H1 (cell line): ENCODE measurements around the gene RNPEPL1. TPM values are rescaled to one million over a fixed set of nuclear protein-coding genes. Genes with fewer than 3 reads are reported as not detected.

Experiments
- CTCF ChIA-PET: fragments of 300-600 bp; sonication (Branson Sonifier 250); formaldehyde crosslinking; loops from one replicate; lab custom pipeline; 2021; ENCODE audit not compliant: partially characterized antibody; lab: Charles Lee
- POLR2A ChIA-PET: fragments of 300-600 bp; sonication (Branson Sonifier 250); formaldehyde crosslinking; loops from one replicate; lab custom pipeline; 2021; ENCODE audit warnings: inconsistent platforms; ENCODE audit not compliant: partially characterized antibody; lab: Charles Lee
- DNase-seq, 2 experiments: peaks; one replicate each; pipeline versions ENCODE4 v3.0.0 to v3.0.0-alpha.2; 2010 to 2022; ENCODE audit warnings: low spot score in 2 of 2, low read depth in 1 of 2, mixed read lengths in 1 of 2
- FAIRE-seq: peaks from 2 replicates; lab custom pipeline; 2011; peaks lifted over from hg19 to GRCh38; lab: Jason Lieb, UNC
- H2AFZ ChIP-seq: 2 replicates; pipeline ENCODE4 v1.8.1; 2012; ENCODE audit warnings: low read length, inconsistent platforms
- H2AK5ac ChIP-seq: 2 replicates; pipeline ENCODE4 v1.6.1; 2013; ENCODE audit warnings: low read depth, low read length
- H2BK120ac ChIP-seq: replicated peaks from 2 replicates; pipeline ENCODE3; 2013; ENCODE audit warnings: low read depth, low read length, inconsistent platforms
- H2BK12ac ChIP-seq: 2 replicates; pipeline ENCODE4 v1.6.1; 2013; ENCODE audit warnings: low read depth, low read length
- H2BK15ac ChIP-seq: 2 replicates; pipeline ENCODE4 v1.6.1; 2013; ENCODE audit warnings: low read length
- H2BK20ac ChIP-seq: 2 replicates; pipeline ENCODE4 v1.6.1; 2013; ENCODE audit warnings: low read length
- H2BK5ac ChIP-seq: 2 replicates; pipeline ENCODE4 v1.6.1; 2013; ENCODE audit warnings: low read depth, low read length
- H3K14ac ChIP-seq: 2 replicates; pipeline ENCODE4 v1.6.1; 2013; ENCODE audit warnings: inconsistent platforms; ENCODE audit not compliant: insufficient read length
- H3K18ac ChIP-seq: 2 replicates; pipeline ENCODE4 v1.6.1; 2013; ENCODE audit warnings: low read length; ENCODE audit errors: extremely low read depth
- H3K23ac ChIP-seq: 2 replicates; pipeline ENCODE4 v1.6.1; 2013; ENCODE audit warnings: inconsistent platforms; ENCODE audit not compliant: insufficient read length
- H3K23me2 ChIP-seq: 2 replicates; pipeline ENCODE4 v1.6.1; 2013; ENCODE audit warnings: low read depth, low read length
- H3K27ac ChIP-seq: 2 replicates; pipeline ENCODE4 v1.6.1; 2011; ENCODE audit warnings: low read depth, low read length, inconsistent platforms
- H3K27me3 ChIP-seq, 4 experiments: replicated peaks in 1 of 4; 1 replicate in 1 of 4; 2 replicates in 3 of 4; pipeline versions ENCODE4 v1.6.1 to v1.8.1; 2011 to 2013; ENCODE audit warnings: low read length in 3 of 4, mild to moderate bottlenecking in 3 of 4, inconsistent platforms in 2 of 4, mixed read lengths in 2 of 4, moderate library complexity in 1 of 4; ENCODE audit not compliant: control insufficient read depth in 3 of 4, insufficient read depth in 3 of 4; ENCODE audit errors: extremely low read depth in 1 of 4
- H3K36me3 ChIP-seq, 4 experiments: 2 replicates each; pipeline versions ENCODE4 v1.6.1 to v1.8.1; 2011 to 2013; ENCODE audit warnings: mild to moderate bottlenecking in 4 of 4, low read length in 3 of 4, moderate library complexity in 2 of 4, control low read depth in 1 of 4, inconsistent platforms in 1 of 4; ENCODE audit not compliant: insufficient read depth in 4 of 4, control insufficient read depth in 2 of 4
- H3K4ac ChIP-seq: replicated peaks from 2 replicates; pipeline ENCODE3; 2013; ENCODE audit warnings: low read length, low read depth, mixed read lengths, inconsistent platforms; ENCODE audit not compliant: insufficient read length
- H3K4me1 ChIP-seq, 4 experiments: replicated peaks in 1 of 4; 1 replicate in 1 of 4; 2 replicates in 3 of 4; pipeline versions ENCODE4 v1.6.1 to v1.8.1; 2011 to 2013; ENCODE audit warnings: low read length in 3 of 4, inconsistent platforms in 2 of 4, mixed read lengths in 1 of 4; ENCODE audit not compliant: insufficient read depth in 4 of 4, control insufficient read depth in 3 of 4
- H3K4me2 ChIP-seq, 2 experiments: 2 replicates each; pipeline versions ENCODE4 v1.6.1 to v1.8.1; 2011 to 2013; ENCODE audit warnings: low read depth in 2 of 2, low read length in 2 of 2, control low read depth in 1 of 2, inconsistent platforms in 1 of 2, mild to moderate bottlenecking in 1 of 2; ENCODE audit not compliant: insufficient read depth in 1 of 2
- H3K4me3 ChIP-seq, 4 experiments: fragments of 200-600, 300-600 bp in 1 of 4; sonication (generic), shearing (Covaris generic), sonication (Bioruptor Twin) in 1 of 4; 2 replicates each; pipeline versions ENCODE4 v1.5.1 to v1.8.1; 2011 to 2016; ENCODE audit warnings: low read length in 4 of 4, low read depth in 3 of 4, control low read depth in 2 of 4, inconsistent platforms in 2 of 4, mild to moderate bottlenecking in 2 of 4, mixed read lengths in 1 of 4, moderate library complexity in 1 of 4; ENCODE audit not compliant: insufficient read depth in 2 of 4; ENCODE audit errors: extremely low read depth in 1 of 4
- H3K56ac ChIP-seq: replicated peaks from 2 replicates; pipeline ENCODE3; 2013; ENCODE audit warnings: low read depth, mild to moderate bottlenecking, mixed read lengths, low read length, inconsistent platforms; ENCODE audit not compliant: insufficient read length
- H3K79me1 ChIP-seq: 2 replicates; pipeline ENCODE4 v1.6.1; 2013; ENCODE audit warnings: low read depth, low read length, control low read depth
- H3K79me2 ChIP-seq, 2 experiments: 2 replicates each; pipeline versions ENCODE4 v1.6.1 to v1.8.1; 2012 to 2013; ENCODE audit warnings: low read length in 2 of 2, mild to moderate bottlenecking in 2 of 2, inconsistent platforms in 1 of 2; ENCODE audit not compliant: insufficient read depth in 2 of 2, control insufficient read depth in 1 of 2
- H3K9ac ChIP-seq, 4 experiments: replicated peaks in 1 of 4; 1 replicate in 1 of 4; 2 replicates in 3 of 4; pipeline versions ENCODE4 v1.6.1 to v1.8.1; 2011 to 2013; ENCODE audit warnings: low read depth in 3 of 4, low read length in 3 of 4, control low read depth in 2 of 4, mild to moderate bottlenecking in 2 of 4, moderate library complexity in 2 of 4, inconsistent platforms in 1 of 4; ENCODE audit errors: extremely low read depth in 1 of 4
- H3K9me3 ChIP-seq, 2 experiments: 2 replicates each; pipeline versions ENCODE4 v1.6.1 to v1.8.1; 2012 to 2013; ENCODE audit warnings: mild to moderate bottlenecking in 2 of 2, moderate library complexity in 2 of 2, control low read depth in 1 of 2, inconsistent platforms in 1 of 2, low read depth in 1 of 2, low read length in 1 of 2, mixed read lengths in 1 of 2; ENCODE audit not compliant: insufficient read depth in 2 of 2
- H4K20me1 ChIP-seq, 2 experiments: replicated peaks in 1 of 2; 2 replicates each; pipeline versions ENCODE3 to v1.8.1; 2011 to 2013; ENCODE audit warnings: inconsistent platforms in 2 of 2, low read length in 2 of 2, mild to moderate bottlenecking in 1 of 2; ENCODE audit not compliant: insufficient read depth in 2 of 2, control insufficient read depth in 1 of 2
- H4K5ac ChIP-seq: 2 replicates; pipeline ENCODE4 v1.6.1; 2013; ENCODE audit warnings: low read length, low read depth, mixed read lengths, inconsistent platforms; ENCODE audit not compliant: insufficient read length
- H4K8ac ChIP-seq: 2 replicates; pipeline ENCODE4 v1.8.0; 2013; ENCODE audit warnings: mild to moderate bottlenecking, moderate library complexity, low read length, inconsistent platforms; ENCODE audit not compliant: insufficient read depth; ENCODE audit errors: extremely low read depth
- H4K91ac ChIP-seq: replicated peaks from 2 replicates; pipeline ENCODE3; 2013; ENCODE audit warnings: low read length, mixed read lengths, inconsistent platforms; ENCODE audit not compliant: insufficient read length
- POU5F1 ChIP-seq: IDR thresholded peaks from 2 replicates; pipeline ENCODE4 v1.6.1; 2011; ENCODE audit warnings: low read depth, mild to moderate bottlenecking, low read length, moderate library complexity
- WGBS, 2 experiments: shearing (Covaris generic) in 1 of 2; methylation state at CpG; one replicate each; pipeline versions ENCODE4 v1.1.6 to v1.1.7; 2013 to 2015; ENCODE audit warnings: low lambda C conversion rate in 2 of 2, mixed read lengths in 2 of 2, inconsistent platforms in 1 of 2, low coverage in 1 of 2, missing lambda C conversion rate in 1 of 2; ENCODE audit not compliant: insufficient replicate concordance in 2 of 2, insufficient coverage in 1 of 2, insufficient read length in 1 of 2; ENCODE audit errors: extremely low coverage in 1 of 2, missing lambda C conversion rate in 1 of 2; 5-methylcytosine and 5-hydroxymethylcytosine counted together
- polyA plus RNA-seq, 7 experiments: library from polyadenylated mRNA; depleted of rRNA in 3 of 7; stranded (reverse) in 5 of 7; unstranded in 2 of 7; fragments of >200 nt in 5 of 7; fragments of 200-250 nt in 2 of 7; gene quantifications; 1 replicate in 5 of 7; 2 replicates in 1 of 7; 4 replicates in 1 of 7; pipeline versions ENCODE4 v1.2.1 to v1.2.3, GENCODE V29; 2011 to 2013; ENCODE audit warnings: missing spikeins in 2 of 7, mixed read lengths in 2 of 7
- total RNA-seq: library from RNA; stranded (reverse); fragmentation: NEBNext Ultra II Directional; extraction: Animal tissue kit (Norgen Biotek cat#: 25700); gene quantifications from 2 replicates; pipeline ENCODE4 v1.2.1, GENCODE V29; 2021

RNPEPL1 gene
- total and polyA plus RNA-seq, 2 of the 8 experiments (the other 6 are each of a cell fraction or from before 2014, with no cell fraction given): 9.0 to 11.3 TPM

DNA sequence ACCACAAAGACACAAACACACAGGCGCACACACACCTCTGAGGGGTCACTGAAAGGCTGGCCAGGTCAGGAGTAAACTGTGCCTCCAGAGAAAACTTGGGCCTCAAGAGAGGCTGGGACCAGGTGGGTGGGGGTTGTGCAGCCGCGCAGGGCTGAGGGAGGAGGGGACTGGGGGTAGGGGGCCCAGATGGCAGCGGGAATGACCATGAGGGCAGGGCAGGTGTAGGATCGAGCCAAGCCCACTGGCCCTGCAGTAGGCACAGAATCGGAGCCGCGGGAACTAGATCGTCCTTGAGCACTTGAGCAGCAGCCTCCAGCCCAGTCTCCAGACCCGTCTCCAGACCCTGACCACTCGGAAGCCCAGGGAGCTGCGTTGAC, 47.3 kb upstream of the RNPEPL1 start:
- Histone ChIP-seq H3K23me2 (peaks cover 5% of the 10 kb centered on the region; the same call in 1 of the 2 replicates), H2BK15ac (no peak overlapping the region), H3K18ac (no peak overlapping the region), H3K23ac (no peak overlapping the region), H3K4ac (no peak overlapping the region), H2BK20ac (no peak overlapping the region), H3K79me1 (no peaks in the 10 kb centered on the region; the same call in 1 of the 2 replicates), H4K8ac (no peak overlapping the region), H3K4me1 (peaks cover 0 to 8% (median 3%) of the 10 kb centered on the region in 4 experiments; a peak in 4 of 7 replicates), H3K79me2 (no peaks in the 10 kb centered on the region), H3K56ac (no peak overlapping the region), H3K36me3 (no peaks in the 10 kb centered on the region; a peak in 1 of 8 replicates), H3K27me3 (peaks cover 0 to 27% (median 23%) of the 10 kb centered on the region in 4 experiments; a peak in 6 of 7 replicates), H4K91ac (peak overlapping the region; percentile 97), H3K14ac (no peak overlapping the region), H3K4me3 (no peak overlapping the region), H2BK5ac (no peak overlapping the region), H2BK120ac (no peak overlapping the region), H3K9me3 (peaks cover 20 to 33% of the 10 kb centered on the region in 2 experiments), H2AFZ (no peak overlapping the region), H4K5ac (no peak overlapping the region), H3K4me2 (peak overlapping the region in 1 of 2 experiments; percentile 70; a peak in 2 of 4 replicates), H2BK12ac (peak overlapping the region; percentile 97; the same call in 1 of the 2 replicates), H4K20me1 (peaks cover 0 to 4% of the 10 kb centered on the region in 2 experiments), H2AK5ac (peak overlapping the region; percentile 100), H3K27ac (no peak overlapping the region), H3K9ac (no peak overlapping the region)
- WGBS, 2 experiments: 93% methylated on average over 10 of the region's 12 CpGs; no CpG with 5 or more reads in 1 of the 2 experiments
- ChIA-PET CTCF (interaction anchor here (1.3 kb wide), 1 partner anchor 24 kb away, joined by 4 read pairs; no protein-coding TSS in a partner anchor), POLR2A (no interaction called here)
- peak in 1 of 2 experiments; percentile 46 for DNase-seq
- FAIRE-seq: no peak
- no peak for TF ChIP-seq POU5F1
